Stimulated activated CD8-positive, alpha-beta memory T cell treated with anti-CD3 and anti-CD28 coated beads, Interleukin-4, amount 100 ng/mL, for 48 hours (primary cell): Measurements from ENCODE around the gene PPP1R11.

Source experiments
- DNase-seq: peaks from one replicate; pipeline ENCODE4 v3.0.0-alpha.2; 2020

Gene PPP1R11

DNA sequence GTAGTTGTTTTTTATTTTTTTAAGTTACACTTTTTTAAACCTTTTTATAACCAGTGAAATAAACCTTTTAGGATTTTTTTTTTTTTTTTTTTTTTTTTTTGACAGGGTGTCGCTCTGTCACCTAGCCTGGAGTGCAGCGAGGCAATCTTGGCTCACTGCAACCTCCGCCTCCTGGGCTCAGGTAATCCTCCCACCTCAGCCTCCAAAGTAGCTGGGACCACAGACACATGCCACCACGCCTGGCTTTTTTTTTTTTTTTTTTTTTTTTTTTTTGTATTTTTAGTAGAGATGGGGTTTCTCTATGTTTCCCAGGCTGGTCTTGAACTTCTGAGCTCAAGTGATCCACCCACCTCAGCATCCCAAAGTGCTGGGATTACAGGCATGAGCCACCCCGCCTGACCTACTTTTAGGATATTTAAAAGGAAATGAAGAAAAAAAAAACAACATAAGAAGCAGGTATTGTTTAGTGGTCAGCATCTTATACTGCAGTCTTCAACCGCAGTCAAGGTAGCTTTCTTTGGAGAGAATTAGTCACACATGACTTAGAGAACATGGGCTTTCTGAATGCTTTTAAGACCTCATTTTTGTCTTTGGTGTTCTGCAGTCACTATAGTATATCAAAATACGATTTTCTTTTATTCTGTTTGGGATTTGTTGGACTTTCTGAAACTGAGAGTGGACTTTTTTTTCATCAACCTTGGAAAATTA is 4.4 kb upstream of the PPP1R11 start:
- DNase-seq = no peak

DNA sequence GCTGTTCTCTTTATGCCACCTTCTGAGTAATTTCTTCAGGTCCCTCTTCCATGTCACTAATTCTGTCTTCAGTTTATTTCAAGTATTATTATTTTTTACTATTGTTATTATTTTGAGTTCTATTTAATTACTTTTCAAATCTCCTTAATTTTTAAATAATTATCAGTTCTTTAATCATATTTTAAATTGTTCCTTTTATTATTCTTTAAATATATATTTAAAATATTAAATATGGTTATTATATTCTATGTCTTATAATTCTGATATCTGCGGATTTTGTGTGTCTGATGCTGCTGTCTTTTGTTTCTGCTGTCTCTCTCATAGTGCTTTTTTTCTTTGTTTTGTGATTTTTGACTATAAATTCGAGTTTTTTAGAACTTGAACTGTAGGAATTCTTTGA is 3.7 kb upstream of the PPP1R11 start:
- DNase-seq = no peak

DNA sequence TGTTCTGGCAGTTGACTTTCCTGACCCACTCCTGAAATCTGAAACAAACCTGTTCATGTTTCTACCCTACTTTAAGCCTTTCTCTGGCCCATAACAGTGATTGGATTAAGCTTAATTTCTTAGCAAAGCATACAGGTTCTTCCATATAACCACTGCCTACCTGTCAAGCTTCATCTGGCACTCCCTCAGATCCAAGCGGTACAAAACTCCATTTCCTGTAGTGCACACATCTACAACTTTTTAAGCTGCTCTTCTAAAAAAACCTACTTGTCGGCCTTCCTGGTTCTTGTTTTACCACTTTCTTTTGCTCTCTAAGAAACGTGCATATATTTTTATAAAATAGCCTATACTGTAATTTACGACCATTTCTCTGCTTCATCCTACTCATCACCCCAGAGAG is 916 bp upstream of the PPP1R11 start:
- no peak for DNase-seq

DNA sequence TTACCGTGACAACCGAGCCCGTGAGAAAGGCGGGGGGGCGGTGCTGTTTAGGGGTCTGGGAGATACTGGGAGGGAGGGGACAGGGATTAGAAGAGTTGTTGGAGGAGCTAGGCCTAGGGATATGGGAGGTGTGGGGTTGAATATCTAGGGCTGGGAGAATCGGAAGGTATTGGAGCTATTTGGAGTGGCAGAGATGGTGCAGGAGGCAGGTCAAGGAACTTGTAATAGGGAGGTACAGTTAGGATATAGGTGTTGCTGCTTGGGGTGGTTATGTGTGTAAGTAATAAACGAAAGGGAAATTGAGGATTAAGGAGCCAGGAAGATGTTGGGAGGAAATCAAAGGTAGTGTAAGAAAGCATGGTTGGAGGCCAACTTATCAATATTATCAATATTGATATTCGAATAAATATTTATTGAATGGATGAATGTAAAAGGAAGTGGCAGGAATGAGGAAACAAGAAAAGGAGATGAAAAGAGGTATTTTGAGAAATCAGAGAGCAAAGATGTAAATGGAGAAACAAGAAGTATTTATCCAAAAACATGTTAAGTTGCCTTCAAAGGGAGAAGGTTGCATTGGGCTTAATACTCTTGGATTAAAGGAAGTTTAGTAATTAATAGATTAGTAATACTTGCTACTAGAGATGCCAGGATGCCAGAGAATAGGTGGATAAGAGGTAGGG is 602 bp downstream of the PPP1R11 start:
- DNase-seq = no peak

DNA sequence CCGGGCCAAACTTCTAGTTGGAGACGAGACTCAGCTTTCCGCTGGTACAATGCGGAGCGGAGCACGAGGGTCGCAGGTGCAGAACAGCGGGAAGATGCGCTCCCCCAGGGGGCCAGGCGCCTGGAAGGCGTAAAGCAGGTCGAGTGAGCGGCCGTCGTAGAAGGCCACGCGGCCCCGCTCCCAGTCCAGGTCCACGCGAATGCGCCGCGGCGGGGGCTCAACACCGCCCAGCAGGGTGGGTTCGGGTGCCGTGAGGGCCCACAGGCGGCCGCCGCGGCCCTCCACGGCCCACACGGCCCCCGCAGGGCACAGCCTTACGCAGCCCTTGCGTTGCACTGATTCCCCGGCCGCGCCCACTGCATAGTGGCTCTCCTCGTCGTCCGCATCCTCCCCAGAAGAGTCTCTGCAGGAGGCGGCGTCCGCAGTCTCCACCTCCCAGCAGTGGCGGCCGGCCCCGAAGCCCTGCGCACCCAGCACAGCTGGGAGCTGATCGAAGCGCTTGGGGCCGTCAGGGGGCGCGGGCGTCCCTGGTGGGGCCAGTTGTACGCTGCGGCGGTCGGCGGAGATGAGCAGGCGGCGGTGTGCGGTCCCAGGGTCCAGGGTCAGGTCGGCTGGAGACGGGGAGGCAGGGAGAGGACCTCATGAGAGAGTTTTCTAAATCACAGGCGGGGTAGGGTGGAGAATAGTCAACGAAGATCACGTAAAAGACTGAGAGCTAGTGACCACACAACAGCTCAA is 4.3 kb downstream of the PPP1R11 start:
- DNase-seq = no peak

DNA sequence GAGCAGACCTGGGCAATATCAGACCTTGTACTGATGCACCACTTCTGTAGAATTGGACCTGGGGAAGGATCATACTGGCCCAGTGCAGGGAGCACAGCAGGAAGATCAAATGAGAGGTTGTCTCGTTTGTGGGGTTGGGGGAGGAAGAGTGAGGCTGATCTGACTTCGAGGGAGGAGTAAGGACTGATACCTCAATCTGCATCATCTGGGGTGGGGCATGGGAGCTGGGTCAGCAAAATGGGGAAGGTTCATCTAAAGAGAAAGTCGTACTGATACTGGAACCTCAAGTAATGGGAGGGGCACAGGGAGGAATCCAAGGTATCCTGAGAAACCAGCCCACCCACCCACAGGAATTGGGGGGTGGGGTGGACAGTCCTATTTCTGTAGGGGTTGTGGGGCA is 4.9 kb downstream of the PPP1R11 start:
- DNase-seq = no peak

DNA sequence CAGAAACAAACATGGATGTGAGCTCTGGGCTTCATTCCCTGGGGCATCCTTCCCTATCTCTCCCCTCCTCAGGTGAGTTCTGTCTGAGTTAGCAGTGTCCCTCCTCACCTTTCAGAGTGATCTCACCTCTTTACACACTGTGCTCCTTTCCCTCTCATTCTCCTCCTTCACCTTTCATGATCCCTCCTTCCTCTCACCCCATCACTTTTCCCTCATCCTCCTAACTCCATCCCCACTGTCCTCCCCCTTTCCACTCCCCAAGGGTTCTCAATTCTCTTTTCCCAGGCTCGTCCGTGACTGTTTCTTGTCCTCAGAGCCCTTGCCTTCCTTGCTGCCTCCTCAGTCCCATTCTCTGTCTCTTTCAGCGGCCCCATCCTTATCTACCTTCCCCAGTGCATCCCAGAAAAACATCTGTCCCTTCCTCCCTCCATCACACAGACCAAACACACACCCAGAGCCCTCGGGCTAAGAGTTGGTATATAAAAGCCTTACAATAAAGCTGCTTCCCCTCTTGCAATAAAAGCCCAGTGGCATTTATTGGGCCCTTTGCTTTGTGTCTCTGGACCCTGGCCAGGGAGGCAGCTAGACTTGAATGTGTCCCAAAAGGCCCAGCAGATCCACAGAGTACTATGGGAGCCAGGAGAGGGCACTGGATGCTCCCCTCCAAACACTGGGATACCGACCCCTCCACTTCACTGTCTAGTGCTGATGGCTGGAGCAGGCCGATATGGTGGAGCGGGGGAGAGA is 6.7 kb downstream of the PPP1R11 start:
- no peak for DNase-seq

DNA sequence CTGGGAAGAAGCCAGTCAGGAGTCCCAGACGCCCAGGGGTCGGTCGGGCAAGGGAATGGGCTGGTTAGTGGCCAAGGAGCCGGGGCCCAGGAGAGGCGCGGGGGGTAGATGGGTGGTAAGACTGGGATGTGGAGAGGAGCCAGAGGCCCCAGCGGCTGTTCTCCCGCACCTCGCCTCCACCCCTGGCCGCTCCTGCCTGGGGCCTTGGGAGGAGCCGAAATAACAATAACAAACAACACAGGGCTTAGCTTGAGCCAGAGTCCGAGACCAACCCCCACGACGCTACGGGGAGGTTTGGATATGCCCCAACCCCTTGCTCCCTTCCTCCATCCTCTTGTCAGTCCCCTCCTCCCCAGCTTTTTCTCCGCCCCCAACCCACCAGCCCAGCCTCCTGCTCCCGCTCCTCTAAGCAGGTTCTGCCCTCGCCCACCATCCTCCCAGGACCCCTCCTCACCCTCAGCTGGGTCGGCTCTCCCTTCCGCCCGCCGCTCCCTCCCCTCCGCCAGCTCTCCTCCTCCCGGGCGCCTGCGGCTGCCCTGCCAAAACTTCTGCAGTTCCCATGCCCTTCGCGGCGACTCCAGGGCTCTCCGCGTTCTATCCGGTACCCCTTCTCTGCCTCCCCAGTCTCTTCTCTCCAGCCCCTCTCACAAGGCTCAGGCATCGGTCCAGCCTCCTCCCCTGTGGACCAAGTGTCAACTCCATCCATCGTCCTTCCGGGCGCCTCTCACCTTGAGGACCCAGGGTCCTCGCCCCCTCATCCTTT is 7.5 kb downstream of the PPP1R11 start:
- no peak for DNase-seq

DNA sequence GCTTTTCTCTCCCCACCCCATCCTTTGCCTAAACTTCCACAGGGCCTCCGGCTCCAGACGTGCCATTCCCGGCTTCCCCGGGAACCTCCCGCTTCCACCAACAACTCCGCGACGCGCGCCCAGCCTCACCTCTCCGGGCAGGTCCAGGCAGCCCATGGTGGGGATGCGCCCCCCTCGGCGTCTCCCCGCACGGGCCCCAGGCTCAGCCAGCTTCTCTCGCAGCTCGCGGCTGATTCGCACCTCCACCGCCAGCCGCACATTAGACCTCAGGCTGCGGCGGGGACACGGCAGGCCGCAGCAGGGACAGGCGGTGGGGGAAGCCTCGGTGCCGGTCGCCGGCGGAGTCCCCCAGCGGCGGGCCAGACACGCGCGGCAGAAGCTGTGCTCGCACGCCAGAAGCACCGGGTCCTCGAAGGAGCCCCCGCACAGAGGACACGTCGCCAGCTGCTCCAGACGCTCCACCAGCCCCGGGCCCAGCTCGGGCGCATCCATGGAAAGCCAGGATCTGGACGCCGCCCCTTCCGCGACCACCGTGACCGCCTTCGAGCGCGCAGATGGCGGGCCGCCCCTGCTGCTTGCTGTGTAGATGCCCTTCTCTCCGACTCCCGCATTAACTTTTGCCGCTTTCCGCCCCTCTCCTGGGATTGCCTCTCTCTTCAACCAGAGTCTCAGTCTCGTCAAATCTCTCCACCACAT is 8.2 kb downstream of the PPP1R11 start, which contains the start of gene RNF39:
Gene RNF39 (minus strand): TSS at position 676 of the 696 bp plus-strand sequence. CDS start 184 bp downstream, at position 492.
- no peak for DNase-seq

DNA sequence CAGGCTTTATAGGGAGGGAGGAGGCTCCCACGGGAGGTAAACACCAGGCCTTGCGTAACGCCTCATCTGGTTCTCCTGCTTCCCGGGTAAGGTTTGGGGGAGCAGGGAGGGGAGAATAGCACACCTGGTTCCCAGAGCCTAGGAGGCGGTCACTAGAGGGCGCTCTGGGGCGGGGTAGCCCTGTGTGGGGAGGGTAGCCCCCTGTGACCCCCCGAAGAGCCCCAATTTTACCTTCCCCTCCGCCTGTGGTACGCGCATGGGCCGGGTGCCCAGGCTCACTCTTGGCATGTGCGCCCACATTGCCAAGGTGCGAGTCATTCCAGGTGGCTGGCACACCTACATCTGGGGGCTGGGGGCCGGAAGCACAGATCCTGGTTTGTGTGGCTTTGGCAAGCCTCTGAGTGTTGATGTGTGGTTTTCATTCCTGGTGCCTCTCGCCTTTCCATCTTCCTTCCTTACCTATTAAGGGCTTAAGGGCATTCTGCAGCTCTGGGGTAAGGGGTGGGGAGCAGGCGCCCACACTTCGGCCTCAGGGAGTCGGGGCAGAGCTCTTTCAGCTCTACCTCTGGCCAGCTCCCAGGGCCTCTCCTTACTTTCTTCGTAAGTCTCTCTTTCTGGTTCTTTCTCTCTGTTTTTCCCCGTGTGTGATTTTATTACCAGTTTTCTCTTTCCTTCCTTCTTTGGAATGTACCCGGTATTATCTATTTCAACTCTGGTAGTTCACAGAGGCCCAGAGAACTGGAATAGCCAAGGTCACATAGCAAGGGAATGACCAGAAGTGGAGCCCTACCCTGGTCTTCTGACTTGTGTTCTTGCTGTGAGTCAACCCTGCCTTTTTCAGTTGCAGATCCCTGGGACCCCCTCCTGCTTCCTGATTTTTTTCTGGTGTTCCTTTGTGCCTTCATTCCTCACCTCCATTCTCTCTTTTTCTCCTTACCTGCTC is 9.1 kb downstream of the PPP1R11 start:
- DNase-seq = peak; percentile 60

DNA sequence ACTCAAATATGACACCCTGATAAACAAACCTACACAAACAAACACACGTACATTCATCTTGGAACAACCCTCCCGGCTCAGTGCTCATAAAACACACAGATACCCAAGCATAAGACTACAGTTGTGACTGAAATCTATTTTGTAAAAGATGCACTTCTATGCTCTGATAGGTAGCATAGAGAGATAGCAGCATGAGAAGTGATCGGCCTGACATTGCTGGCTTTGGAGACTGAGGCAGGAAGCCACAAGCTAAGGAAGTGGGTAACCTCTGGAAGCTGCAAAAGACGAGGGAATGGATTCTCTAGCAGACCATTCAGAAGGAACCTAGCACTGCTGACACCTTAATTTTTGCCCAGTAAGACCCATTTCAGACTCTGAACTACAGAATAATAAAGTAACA is 10.2 kb downstream of the PPP1R11 start:
- DNase-seq = no peak

DNA sequence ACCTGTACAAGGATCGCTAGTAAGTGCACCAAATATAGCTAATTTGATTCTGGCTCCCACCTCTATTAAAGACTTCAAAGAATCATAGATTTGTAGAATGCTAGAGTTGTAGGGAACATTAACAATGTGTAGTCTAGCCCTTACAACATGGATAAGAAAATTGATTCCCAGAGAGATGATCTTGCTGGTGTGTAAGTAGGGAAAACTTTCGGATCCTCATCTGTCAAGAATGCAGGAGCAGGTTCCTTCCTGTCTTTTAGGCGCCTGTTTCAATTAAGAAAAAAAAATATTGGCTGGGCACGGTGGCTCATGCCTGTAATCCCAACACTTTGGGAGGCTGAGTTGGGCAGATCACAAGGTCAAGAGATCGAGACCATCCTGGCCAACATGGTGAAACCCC is 20.9 kb downstream of the PPP1R11 start:
- DNase-seq = no peak

DNA sequence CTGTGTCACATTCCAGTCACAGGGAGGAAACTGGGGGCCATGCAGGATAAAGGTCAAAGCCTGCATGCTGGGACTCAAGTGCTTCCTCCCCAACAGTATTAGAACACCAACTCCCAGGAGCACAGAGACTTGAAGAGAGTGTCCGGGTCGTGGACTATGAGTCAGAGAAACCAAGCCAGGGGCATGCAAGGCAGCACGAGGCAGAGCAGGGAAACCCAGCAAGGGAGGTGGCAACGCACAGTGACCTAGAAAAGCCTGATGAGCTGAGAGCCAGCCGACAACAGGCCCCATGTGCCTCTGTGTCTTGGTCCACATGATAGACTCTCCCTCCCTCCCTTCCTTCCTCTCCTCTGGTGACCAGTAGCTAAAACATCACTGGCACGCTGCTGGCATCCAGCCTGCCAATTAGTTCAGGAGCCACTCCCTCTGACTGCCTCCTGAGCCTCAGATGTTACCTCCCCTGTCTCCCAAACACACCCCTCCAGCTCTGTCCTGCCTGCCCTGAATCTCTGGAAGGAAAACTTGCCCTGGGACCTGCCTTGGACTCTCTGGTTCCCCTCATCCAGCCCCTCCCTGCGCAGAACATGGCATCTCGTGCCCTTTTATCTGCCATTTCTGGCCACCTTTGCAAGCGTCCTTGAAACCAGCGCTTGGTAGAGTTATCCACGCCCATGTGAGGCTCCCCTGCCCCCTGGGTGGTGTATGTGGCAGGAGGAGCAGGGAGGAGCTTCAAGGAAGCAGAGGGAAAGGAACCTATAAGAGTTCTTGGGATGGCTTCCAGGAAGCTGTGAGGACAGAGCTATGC is 24.8 kb downstream of the PPP1R11 start:
- no peak for DNase-seq

DNA sequence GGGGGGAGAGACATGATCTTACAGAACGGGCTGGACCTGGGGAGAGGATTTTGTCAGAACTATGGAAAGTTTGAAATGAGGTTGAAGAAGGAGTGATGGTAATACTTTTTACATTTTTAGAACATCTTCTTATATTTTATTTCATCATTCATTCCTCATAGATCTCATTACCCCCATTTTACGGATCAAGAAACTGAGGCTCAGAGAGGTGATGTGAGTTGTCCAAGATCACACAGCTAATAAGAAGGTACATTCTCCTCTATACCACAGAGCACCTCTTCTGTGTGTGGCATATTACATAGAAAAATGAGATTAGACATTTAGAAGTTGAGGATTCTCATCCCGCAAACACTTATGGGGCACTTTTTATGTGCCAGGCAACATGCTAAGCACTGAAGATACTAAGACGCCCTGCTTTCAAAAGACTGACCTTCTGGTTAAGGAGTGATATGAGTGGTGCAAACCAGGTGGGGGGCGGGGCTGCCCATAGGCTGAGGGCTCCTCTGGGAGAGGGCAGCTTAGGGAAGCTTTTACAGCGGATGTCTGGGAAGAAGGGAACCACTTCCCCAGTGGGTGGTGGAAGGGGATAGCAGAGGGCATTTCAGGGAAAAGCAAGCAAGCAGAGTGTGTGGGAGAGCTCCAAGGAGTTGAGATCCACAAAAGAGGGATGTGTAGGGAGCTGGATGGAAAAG is 26.0 kb downstream of the PPP1R11 start:
- no peak for DNase-seq

DNA sequence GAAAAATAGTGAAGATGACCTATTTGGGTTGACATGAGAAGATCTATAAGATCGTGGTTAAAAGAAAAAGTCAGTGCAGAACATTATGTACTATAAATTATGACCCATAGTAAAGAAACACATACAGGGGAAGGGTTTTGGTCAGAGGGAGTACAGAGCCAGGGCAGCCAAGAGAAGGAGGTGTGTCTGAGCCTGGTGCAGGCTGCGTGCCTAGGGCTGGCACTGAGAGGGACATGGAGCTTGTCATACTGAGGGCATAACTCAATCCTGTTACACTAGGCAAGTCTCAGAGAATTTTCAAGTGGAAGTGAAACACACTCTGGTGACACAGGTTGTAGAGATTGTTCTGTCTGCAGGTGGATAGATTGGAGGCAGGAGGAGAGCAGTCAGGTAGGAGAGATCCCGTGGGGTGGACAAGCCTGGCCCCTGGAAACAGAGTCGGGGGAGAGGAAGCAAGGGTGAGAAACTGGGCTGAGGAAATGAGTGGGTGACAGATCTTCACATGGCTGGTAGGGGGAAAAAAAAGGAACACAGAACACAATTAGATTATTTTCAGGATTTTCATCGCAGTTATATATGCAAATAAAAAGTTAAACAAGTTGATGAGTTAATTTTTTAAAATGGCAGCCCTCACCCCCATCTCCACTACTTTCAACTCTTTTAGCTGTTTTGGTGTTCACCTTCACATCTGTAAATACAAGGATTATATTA is 27.1 kb downstream of the PPP1R11 start:
- no peak for DNase-seq

DNA sequence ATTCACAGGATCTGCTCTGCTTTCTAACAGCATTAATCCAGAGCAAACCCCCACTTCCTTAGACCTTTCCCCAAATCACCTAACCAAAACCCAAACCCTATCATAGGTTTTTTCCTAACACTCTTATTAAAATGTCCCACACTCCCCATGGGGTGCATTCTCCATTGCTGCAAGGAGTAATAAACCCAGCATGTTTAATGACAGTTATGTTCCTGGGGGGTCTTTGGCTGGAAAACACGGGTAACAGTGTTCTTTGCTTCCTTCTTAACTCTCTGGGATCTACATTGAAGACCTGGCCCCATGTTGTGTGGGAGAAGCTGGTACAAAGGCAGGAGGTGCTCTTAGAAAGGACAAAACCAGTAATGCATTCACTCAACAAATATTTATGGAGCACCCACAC is 29.8 kb downstream of the PPP1R11 start:
- no peak for DNase-seq

DNA sequence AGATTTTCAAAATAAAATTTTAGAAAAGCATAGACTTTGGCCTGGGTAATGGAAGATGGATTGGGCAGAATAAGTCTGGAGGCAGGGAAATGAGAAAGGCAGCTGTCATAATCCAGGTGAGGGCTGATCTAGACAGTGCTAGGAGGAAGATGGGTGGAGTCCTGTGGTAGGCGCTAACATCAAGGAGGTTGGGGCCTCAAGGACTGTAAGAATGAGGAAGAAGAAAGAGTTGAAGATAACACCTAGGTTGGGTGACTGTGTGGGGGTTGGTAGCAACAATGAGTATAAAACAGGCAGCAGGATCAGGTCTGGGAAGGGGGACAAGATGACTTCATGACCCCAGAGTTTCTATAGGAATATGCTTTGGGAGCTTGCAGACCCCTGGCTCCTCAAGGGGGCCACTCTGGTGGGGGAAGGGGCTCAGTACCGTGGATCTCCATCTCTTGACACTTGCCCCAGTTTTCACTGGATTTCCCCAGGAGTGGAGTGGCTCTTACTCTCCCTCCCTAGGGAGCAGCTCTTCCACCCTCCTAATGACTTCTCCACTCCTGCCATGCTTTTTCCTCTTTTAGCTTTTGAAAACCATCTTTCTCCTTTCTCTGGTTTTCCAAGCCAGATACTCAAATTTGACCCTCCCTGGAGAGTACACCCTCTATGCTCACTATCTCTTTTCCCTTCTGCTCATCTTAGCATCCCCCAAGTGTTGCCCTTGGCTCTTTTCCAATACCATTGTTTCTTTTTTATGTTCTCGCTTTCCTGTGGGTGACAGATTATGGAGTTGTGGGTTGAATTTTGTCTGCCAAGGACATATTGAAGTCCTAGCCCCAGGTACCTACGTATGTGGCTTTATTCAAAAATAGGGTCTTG is 31.1 kb downstream of the PPP1R11 start:
- DNase-seq = no peak
